Loucy (cell line): Measurements from ENCODE around the gene TACC2.

ENCODE experiments used
- H2AFZ ChIP-seq: fragments of 200-600 bp; sonication (generic); 2 replicates; pipeline ENCODE4 v1.6.0; 2016; ENCODE audit warnings: antibody characterized with exemption, mild to moderate bottlenecking, low read length, moderate library complexity
- H3F3A ChIP-seq: fragments of 200-600 bp; 2 replicates; pipeline ENCODE4 v1.6.0; 2016; ENCODE audit warnings: antibody characterized with exemption, low read depth, mild to moderate bottlenecking
- H3K27me3 ChIP-seq: fragments of 200-600 bp; sonication (generic); 2 replicates; pipeline ENCODE4 v1.6.1; 2014; ENCODE audit warnings: low read length, mild to moderate bottlenecking; ENCODE audit not compliant: insufficient read depth, poor library complexity, severe bottlenecking
- H3K36me3 ChIP-seq: fragments of 200-600 bp; sonication (generic); 2 replicates; pipeline ENCODE4 v1.6.1; 2016; ENCODE audit warnings: low read length; ENCODE audit not compliant: insufficient read depth
- H3K4me1 ChIP-seq: fragments of 200-600 bp; sonication (generic); 2 replicates; pipeline ENCODE4 v1.5.1; 2014; ENCODE audit warnings: low read length, mild to moderate bottlenecking; ENCODE audit not compliant: insufficient read depth, poor library complexity, severe bottlenecking
- H3K4me2 ChIP-seq: fragments of 200-600 bp; sonication (generic); 2 replicates; pipeline ENCODE4 v1.6.0; 2014; ENCODE audit warnings: antibody characterized with exemption, low read length, low read depth, mild to moderate bottlenecking; ENCODE audit not compliant: poor library complexity, severe bottlenecking
- H3K4me3 ChIP-seq: fragments of 200-600 bp; sonication (generic); 2 replicates; pipeline ENCODE4 v1.5.1; 2014; ENCODE audit warnings: low read length, mild to moderate bottlenecking, mixed read lengths; ENCODE audit not compliant: poor library complexity, severe bottlenecking
- H3K79me2 ChIP-seq: fragments of 200-600 bp; sonication (generic); 2 replicates; pipeline ENCODE4 v1.6.1; 2014; ENCODE audit warnings: low read length; ENCODE audit not compliant: insufficient read depth
- H3K9ac ChIP-seq: fragments of 200-600 bp; sonication (generic); 2 replicates; pipeline ENCODE4 v1.6.0; 2014; ENCODE audit warnings: mild to moderate bottlenecking, low read depth, low read length, moderate library complexity; ENCODE audit not compliant: poor library complexity, severe bottlenecking
- H3K9me2 ChIP-seq: fragments of 200-600 bp; sonication (generic); replicated peaks from 2 replicates; pipeline ENCODE4 v1.6.1; 2016; ENCODE audit warnings: low read depth, low read length, mixed read lengths
- H3K9me3 ChIP-seq: fragments of 200-600 bp; sonication (generic); 2 replicates; pipeline ENCODE4 v1.6.1; 2014; ENCODE audit warnings: mild to moderate bottlenecking, antibody characterized with exemption, low read length, low read depth; ENCODE audit not compliant: insufficient read depth
- H4K20me1 ChIP-seq: fragments of 200-600 bp; sonication (generic); 2 replicates; pipeline ENCODE4 v1.6.0; 2014; ENCODE audit warnings: antibody characterized with exemption, low read length, mild to moderate bottlenecking; ENCODE audit not compliant: insufficient read depth, poor library complexity, severe bottlenecking
- EZH2phosphoT487 ChIP-seq: fragments of 200-600 bp; IDR thresholded peaks from 2 replicates; pipeline ENCODE4 v1.6.1; 2018; ENCODE audit warnings: antibody characterized with exemption, mild to moderate bottlenecking, moderate library complexity, borderline replicate concordance
- TF ChIP-seq, protein P1 (sequence below): fragments of 200-600 bp; sonication (generic); conservative IDR thresholded peaks from 2 replicates; pipeline ENCODE4 v1.5.1; 2014; ENCODE audit warnings: mild to moderate bottlenecking, antibody characterized with exemption, low read length

The TACC2 gene

DNA sequence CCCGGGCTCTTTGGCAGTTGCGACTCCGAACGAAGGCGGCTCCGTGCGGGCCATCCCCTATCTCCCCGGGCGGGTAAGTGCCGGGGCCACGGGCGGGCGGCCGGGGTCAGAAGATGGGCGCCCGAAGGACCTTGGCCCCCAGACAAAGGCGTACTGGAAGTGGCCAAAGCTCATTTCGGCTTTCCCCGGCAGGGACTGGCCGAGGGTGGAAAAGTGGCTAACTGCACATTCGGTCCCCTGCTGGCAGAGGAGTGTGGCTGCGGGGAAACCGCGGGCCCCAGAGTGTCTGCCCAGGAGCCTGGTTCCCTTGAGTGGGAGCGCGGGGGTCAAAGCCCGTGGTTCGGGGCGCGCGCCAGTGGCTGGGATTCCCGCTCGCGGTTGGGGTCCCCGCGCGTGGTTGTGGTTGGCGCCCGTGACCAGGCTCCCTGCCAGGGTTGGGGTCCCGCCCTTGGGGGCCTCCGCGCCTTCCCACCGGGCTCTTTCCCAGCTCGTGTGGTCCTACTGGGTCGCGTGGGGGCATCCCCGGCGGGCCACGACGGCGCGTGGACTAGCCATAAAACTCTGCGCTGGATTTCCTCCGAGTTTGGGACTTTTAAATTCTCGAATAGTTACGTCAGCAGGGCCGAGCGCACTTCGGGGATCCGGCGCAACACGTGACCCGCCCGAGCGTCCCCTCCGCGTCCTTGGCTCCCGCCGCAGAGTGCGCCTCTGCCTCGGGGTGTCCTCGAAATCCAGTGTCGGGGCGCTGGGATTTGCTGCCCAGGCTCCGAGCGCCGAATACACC lies 124.4 kb downstream of the TACC2 start:
- TF ChIP-seq, protein P1, sequence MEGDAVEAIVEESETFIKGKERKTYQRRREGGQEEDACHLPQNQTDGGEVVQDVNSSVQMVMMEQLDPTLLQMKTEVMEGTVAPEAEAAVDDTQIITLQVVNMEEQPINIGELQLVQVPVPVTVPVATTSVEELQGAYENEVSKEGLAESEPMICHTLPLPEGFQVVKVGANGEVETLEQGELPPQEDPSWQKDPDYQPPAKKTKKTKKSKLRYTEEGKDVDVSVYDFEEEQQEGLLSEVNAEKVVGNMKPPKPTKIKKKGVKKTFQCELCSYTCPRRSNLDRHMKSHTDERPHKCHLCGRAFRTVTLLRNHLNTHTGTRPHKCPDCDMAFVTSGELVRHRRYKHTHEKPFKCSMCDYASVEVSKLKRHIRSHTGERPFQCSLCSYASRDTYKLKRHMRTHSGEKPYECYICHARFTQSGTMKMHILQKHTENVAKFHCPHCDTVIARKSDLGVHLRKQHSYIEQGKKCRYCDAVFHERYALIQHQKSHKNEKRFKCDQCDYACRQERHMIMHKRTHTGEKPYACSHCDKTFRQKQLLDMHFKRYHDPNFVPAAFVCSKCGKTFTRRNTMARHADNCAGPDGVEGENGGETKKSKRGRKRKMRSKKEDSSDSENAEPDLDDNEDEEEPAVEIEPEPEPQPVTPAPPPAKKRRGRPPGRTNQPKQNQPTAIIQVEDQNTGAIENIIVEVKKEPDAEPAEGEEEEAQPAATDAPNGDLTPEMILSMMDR: no peak
- TF ChIP-seq EZH2phosphoT487: no peak
- Histone ChIP-seq H3K9me3 (no peaks in the 10 kb centered on the region), H4K20me1 (no peaks in the 10 kb centered on the region), H3K4me2 (no peak overlapping the region), H3K9ac (no peak overlapping the region), H3K36me3 (no peaks in the 10 kb centered on the region), H3K9me2 (no peaks in the 10 kb centered on the region), H3K27me3 (no peaks in the 10 kb centered on the region), H3K4me1 (no peaks in the 10 kb centered on the region), H3F3A (no peaks in the 10 kb centered on the region), H3K4me3 (no peak overlapping the region), H2AFZ (no peak overlapping the region), H3K79me2 (no peaks in the 10 kb centered on the region)

DNA sequence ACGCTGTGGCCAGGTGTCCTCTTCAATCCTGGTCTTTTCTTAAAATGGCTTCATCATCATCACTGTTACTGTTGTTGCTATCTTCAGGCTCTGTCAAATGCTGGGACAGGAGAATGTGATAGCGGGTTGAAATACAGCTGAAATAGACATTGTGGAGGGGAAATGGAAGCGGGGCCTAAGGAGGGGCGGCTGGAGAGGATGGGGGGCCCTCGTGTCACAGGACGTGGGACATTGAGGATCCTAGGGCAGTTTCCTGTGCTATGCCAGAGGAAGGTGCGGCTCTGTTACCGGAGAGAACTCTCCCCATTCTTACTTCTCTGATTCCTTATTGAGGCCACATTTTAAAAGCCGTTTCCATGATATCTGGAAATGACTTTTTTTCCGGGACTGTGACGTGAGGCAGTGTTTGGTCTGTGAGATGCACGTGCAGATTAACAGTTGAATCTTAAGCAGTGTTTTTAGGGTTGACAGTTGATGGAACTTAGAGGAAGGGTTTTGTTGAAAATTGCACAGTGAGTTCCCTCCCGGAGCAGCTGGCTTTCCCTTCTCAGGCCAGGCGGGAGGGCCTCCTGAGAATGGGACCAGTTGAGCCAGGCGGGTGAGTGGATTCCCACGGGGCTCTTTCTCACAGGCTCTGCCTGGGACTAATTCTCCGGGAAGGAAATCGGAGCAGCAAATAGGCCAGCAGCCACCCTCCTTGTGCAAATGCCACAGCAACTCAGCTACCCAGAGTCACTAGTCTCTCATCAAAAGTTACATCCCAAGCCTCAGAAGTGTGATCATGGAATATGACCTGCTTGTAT lies 125.2 kb downstream of the TACC2 start:
- H4K20me1 ChIP-seq: no peaks in the 10 kb centered on the region
- H3K9ac ChIP-seq: no peak overlapping the region
- no peak overlapping the region for H3K4me2 ChIP-seq
- no peaks in the 10 kb centered on the region for H3K9me2 ChIP-seq
- no peaks in the 10 kb centered on the region for H3K79me2 ChIP-seq
- H3K4me1 ChIP-seq: no peaks in the 10 kb centered on the region
- no peaks in the 10 kb centered on the region for H3K9me3 ChIP-seq
- no peaks in the 10 kb centered on the region for H3F3A ChIP-seq
- no peaks in the 10 kb centered on the region for H3K27me3 ChIP-seq
- H3K4me3 ChIP-seq: no peak overlapping the region
- no peak overlapping the region for H2AFZ ChIP-seq
- no peak for TF ChIP-seq EZH2phosphoT487
- TF ChIP-seq, protein P1: no peak
- H3K36me3 ChIP-seq: no peaks in the 10 kb centered on the region

DNA sequence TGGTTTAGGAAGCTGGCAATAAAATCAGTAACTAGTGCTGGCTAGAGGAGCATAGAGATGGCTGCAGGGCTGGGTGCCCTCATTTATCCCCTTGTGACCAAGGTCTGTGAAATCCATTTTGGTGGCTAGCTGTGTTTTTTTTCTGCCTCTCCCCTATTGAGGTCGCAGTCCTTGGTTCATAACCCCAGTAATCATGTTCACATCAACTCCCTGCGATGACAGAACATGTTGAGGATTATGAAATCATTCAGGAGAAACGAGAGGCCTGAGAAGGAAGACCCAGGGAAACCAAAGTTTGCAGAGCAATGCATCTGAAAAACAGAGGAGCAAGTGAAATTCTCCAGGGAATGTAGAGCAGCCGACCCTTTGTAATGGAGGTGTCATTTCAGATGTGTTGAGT lies 126.9 kb downstream of the TACC2 start:
- H3K4me1 ChIP-seq: no peaks in the 10 kb centered on the region
- H3K4me3 ChIP-seq: no peak overlapping the region
- H3K79me2 ChIP-seq: no peaks in the 10 kb centered on the region
- H3K27me3 ChIP-seq: no peaks in the 10 kb centered on the region
- no peak overlapping the region for H3K4me2 ChIP-seq
- TF ChIP-seq, protein P1: no peak
- TF ChIP-seq EZH2phosphoT487: no peak
- no peaks in the 10 kb centered on the region for H3K9me3 ChIP-seq
- H3K9me2 ChIP-seq: no peaks in the 10 kb centered on the region
- H3K36me3 ChIP-seq: no peaks in the 10 kb centered on the region
- H3K9ac ChIP-seq: no peak overlapping the region
- no peaks in the 10 kb centered on the region for H4K20me1 ChIP-seq
- no peaks in the 10 kb centered on the region for H3F3A ChIP-seq
- no peak overlapping the region for H2AFZ ChIP-seq
